Raji (cell line): Measurements from ENCODE around the gene SUMO3.

ENCODE experiments used
- POLR2A ChIP-seq: IDR thresholded peaks from 2 replicates; pipeline ENCODE4 v1.6.1; 2011; ENCODE audit warnings: low read depth, low read length, control low read depth; ENCODE audit not compliant: insufficient read depth

The SUMO3 gene

GRCh38 chr21:44783020-44783696 is 34.7 kb downstream of the SUMO3 start:
- no peak for TF ChIP-seq POLR2A

- no peak for TF ChIP-seq POLR2A
Observed at GRCh38 chr21:44780767-44781459, 36.9 kb downstream of the SUMO3 start.

GRCh38 chr21:44780137-44780502 is 37.7 kb downstream of the SUMO3 start:
- TF ChIP-seq POLR2A: no peak

GRCh38 chr21:44779417-44780136 is 38.3 kb downstream of the SUMO3 start:
- TF ChIP-seq POLR2A: no peak

- no peak for TF ChIP-seq POLR2A
Observed at GRCh38 chr21:44778983-44779382, 38.9 kb downstream of the SUMO3 start.

GRCh38 chr21:44778499-44778911 is 39.4 kb downstream of the SUMO3 start:
- no peak for TF ChIP-seq POLR2A

- no peak for TF ChIP-seq POLR2A
Observed at GRCh38 chr21:44778094-44778493, 39.8 kb downstream of the SUMO3 start.

GRCh38 chr21:44774972-44775371 is 42.9 kb downstream of the SUMO3 start:
- no peak for TF ChIP-seq POLR2A

GRCh38 chr21:44773291-44773932 is 44.5 kb downstream of the SUMO3 start:
- TF ChIP-seq POLR2A: no peak

GRCh38 chr21:44771896-44772525 is 45.9 kb downstream of the SUMO3 start:
- no peak for TF ChIP-seq POLR2A

- no peak for TF ChIP-seq POLR2A
Observed at GRCh38 chr21:44767834-44768831, 49.7 kb downstream of the SUMO3 start.

GRCh38 chr21:44766818-44767354 is 51.0 kb downstream of the SUMO3 start:
- TF ChIP-seq POLR2A: no peak

GRCh38 chr21:44766014-44766817 is 51.6 kb downstream of the SUMO3 start:
- TF ChIP-seq POLR2A: no peak
